ENCODE results near the gene RFPL2.
"Not testable (repeated sequence)": the region's sequence is repeated elsewhere in the genome, so short reads cannot be mapped to it uniquely, and the experiment has no call there.

RFPL2 gene

GRCh38 chr22:32205974-32206773, 1.3 kb upstream of the RFPL2 start:
- no peak for DNase-seq

- DNase-seq: peak; percentile 44
Measured at GRCh38 chr22:32204040-32204855, 625 bp downstream of the RFPL2 start.

- peak; percentile 76 for DNase-seq
Measured at GRCh38 chr22:32203181-32204039, 1.5 kb downstream of the RFPL2 start.

- DNase-seq: peak; percentile 59
Measured at GRCh38 chr22:32202539-32203180, 2.2 kb downstream of the RFPL2 start.

GRCh38 chr22:32202161-32202538, 2.7 kb downstream of the RFPL2 start:
- no peak for DNase-seq

GRCh38 chr22:32200752-32201151, 4.1 kb downstream of the RFPL2 start:
- no peak for DNase-seq

- no peak for DNase-seq
Measured at GRCh38 chr22:32199961-32200360, 4.9 kb downstream of the RFPL2 start.

- no peak for DNase-seq
Measured at GRCh38 chr22:32199341-32199740, 5.5 kb downstream of the RFPL2 start.

GRCh38 chr22:32197553-32198226, 7.2 kb downstream of the RFPL2 start:
- not testable (repeated sequence) for DNase-seq

GRCh38 chr22:32195900-32196299, 9.0 kb downstream of the RFPL2 start:
- DNase-seq: not testable (repeated sequence)

- DNase-seq: not testable (repeated sequence)
Measured at GRCh38 chr22:32193346-32193745, 11.5 kb downstream of the RFPL2 start.

- DNase-seq: not testable (repeated sequence)
Measured at GRCh38 chr22:32191021-32191420, 13.9 kb downstream of the RFPL2 start.

- no peak for DNase-seq
Measured at GRCh38 chr22:32185821-32186220, 19.1 kb downstream of the RFPL2 start.

- no peak for DNase-seq
Measured at GRCh38 chr22:32183625-32184024, 21.2 kb downstream of the RFPL2 start.

GRCh38 chr22:32181043-32181442, 23.8 kb downstream of the RFPL2 start:
- no peak for DNase-seq

- no peak for DNase-seq
Measured at GRCh38 chr22:32177221-32177765, 27.6 kb downstream of the RFPL2 start.

- DNase-seq: no peak
Measured at GRCh38 chr22:32175683-32176644, 28.9 kb downstream of the RFPL2 start.

- no peak for DNase-seq
Measured at GRCh38 chr22:32175115-32175514, 29.8 kb downstream of the RFPL2 start.

GRCh38 chr22:32165681-32166080, 39.2 kb downstream of the RFPL2 start:
- no peak for DNase-seq

- DNase-seq: no peak
Measured at GRCh38 chr22:32164075-32164860, 40.6 kb downstream of the RFPL2 start.

Measured in hematopoietic multipotent progenitor cell treated with erythropoietin and hydrocortisone succinate and interleukin-3 and kit ligand, for 8 days (in vitro differentiated cells).